Esophagus muscularis mucosa (tissue), 4 donors: Measurements from ENCODE around the gene CCDC9. TPM values are rescaled to one million over a fixed set of nuclear protein-coding genes. Genes with fewer than 3 reads are reported as not detected.

Source experiments
- DNase-seq: peaks from one replicate; pipeline ENCODE4 v3.0.0-alpha.2; 2017; ENCODE audit errors: extremely low spot score
- H3K27ac ChIP-seq, 4 donors: fragments of 200-600 bp; sonication (generic); replicated peaks in 1 of 4; 1 replicate in 3 of 4; 2 replicates in 1 of 4; pipeline ENCODE4 v1.5.1; 2016 to 2019; ENCODE audit warnings: mild to moderate bottlenecking in 1 of 4
- H3K27me3 ChIP-seq, 4 donors: fragments of 200-600 bp; sonication (generic); one replicate each; pipeline versions ENCODE4 v1.5.1 to v1.6.0; 2016 to 2019
- H3K36me3 ChIP-seq, 4 donors: fragments of 200-600 bp; sonication (generic); one replicate each; pipeline ENCODE4 v1.5.1; 2016 to 2019
- H3K4me1 ChIP-seq, 4 donors: fragments of 200-600 bp; sonication (generic); one replicate each; pipeline ENCODE4 v1.5.1; 2016 to 2019
- H3K4me3 ChIP-seq, 4 donors: fragments of 200-600 bp; sonication (generic); 1 replicate in 2 of 4; 2 replicates in 2 of 4; pipeline ENCODE4 v1.5.1; 2016 to 2019; ENCODE audit warnings: mild to moderate bottlenecking in 4 of 4, moderate library complexity in 1 of 4
- H3K9me3 ChIP-seq, 4 donors: fragments of 200-600 bp; sonication (generic); 1 replicate in 3 of 4; 2 replicates in 1 of 4; pipeline ENCODE4 v1.5.1; 2016 to 2019
- CTCF ChIP-seq, 3 experiments: fragments of 200-600 bp in 2 of 3; fragments of 450-650 bp in 1 of 3; sonication (generic) in 2 of 3; IDR thresholded peaks; one replicate each; pipeline ENCODE4 v1.5.1; 2017 to 2019; ENCODE audit warnings: antibody characterized with exemption in 3 of 3, mild to moderate bottlenecking in 2 of 3, moderate library complexity in 1 of 3
- EP300 ChIP-seq: sonication (generic); formaldehyde crosslinking; IDR thresholded peaks from one replicate; pipeline ENCODE4 v1.6.1; 2017; ENCODE audit warnings: antibody characterized with exemption
- POLR2A ChIP-seq: fragments of 450-650 bp; IDR thresholded peaks from one replicate; pipeline ENCODE4 v1.6.1; 2017; ENCODE audit warnings: antibody characterized with exemption, moderate library complexity, mild to moderate bottlenecking, low read depth
- POLR2AphosphoS5 ChIP-seq, 2 donors: sonication (generic); formaldehyde crosslinking; IDR thresholded peaks; one replicate each; pipeline ENCODE4 v1.6.1; 2017; ENCODE audit warnings: antibody characterized with exemption in 2 of 2
- WGBS: methylation state at CpG from one replicate; pipeline ENCODE4 v1.1.5; 2018; 5-methylcytosine and 5-hydroxymethylcytosine counted together
- intact Hi-C: fragments of 100-400 bp; cut with DNase I; formaldehyde crosslinking; loops from one replicate; pipeline ENCODE4 v1.15.1; 2023
- total RNA-seq, 4 donors: library from RNA; depleted of rRNA; stranded (reverse); fragments of >200 nt; gene quantifications; one replicate each; pipeline versions ENCODE4 v1.1.0 to v1.2.1, GENCODE V29; 2016

Gene CCDC9
- total RNA-seq, 4 donors from 2014 or later = 22.4 to 30.6 (median 25.5) TPM

- TF ChIP-seq POLR2A = no peak
- no peak for TF ChIP-seq EP300
- TF ChIP-seq CTCF (IDR thresholded peaks at IDR 0.05) = no peak
- TF ChIP-seq POLR2AphosphoS5 (IDR thresholded peaks at IDR 0.05) = no peak
- no peak overlapping the region for H3K4me3 ChIP-seq
- DNase-seq = no peak
- no peaks in the 10 kb centered on the region for H3K36me3 ChIP-seq
- 98% methylated on average over 3 of the region's 3 CpGs for WGBS
- H3K9me3 ChIP-seq = no peaks in the 10 kb centered on the region
- H3K4me1 ChIP-seq = peaks cover 0 to 21% (median 11%) of the 10 kb centered on the region in 4 donors
- no peak overlapping the region for H3K27ac ChIP-seq
- intact Hi-C loops = no loop called here
- peaks cover 0 to 26% (median 0%) of the 10 kb centered on the region in 4 donors for H3K27me3 ChIP-seq
Observed at GRCh38 chr19:47306303-47306702, 50.0 kb downstream of the CCDC9 start.

- Histone ChIP-seq H3K4me1 (peaks cover 0 to 21% (median 11%) of the 10 kb centered on the region in 4 donors), H3K27ac (no peak overlapping the region), H3K27me3 (peaks cover 0 to 44% (median 0%) of the 10 kb centered on the region in 4 donors), H3K36me3 (no peaks in the 10 kb centered on the region), H3K4me3 (no peak overlapping the region), H3K9me3 (no peaks in the 10 kb centered on the region)
- 36% methylated on average over 6 of the region's 8 CpGs for WGBS
- DNase-seq = no peak
- TF ChIP-seq CTCF (IDR thresholded peaks at IDR 0.05) (no peak), EP300 (no peak), POLR2AphosphoS5 (IDR thresholded peaks at IDR 0.05) (no peak), POLR2A (no peak)
- intact Hi-C loops = no loop called here
Observed at GRCh38 chr19:47309038-47309437, 52.7 kb downstream of the CCDC9 start.

DNA sequence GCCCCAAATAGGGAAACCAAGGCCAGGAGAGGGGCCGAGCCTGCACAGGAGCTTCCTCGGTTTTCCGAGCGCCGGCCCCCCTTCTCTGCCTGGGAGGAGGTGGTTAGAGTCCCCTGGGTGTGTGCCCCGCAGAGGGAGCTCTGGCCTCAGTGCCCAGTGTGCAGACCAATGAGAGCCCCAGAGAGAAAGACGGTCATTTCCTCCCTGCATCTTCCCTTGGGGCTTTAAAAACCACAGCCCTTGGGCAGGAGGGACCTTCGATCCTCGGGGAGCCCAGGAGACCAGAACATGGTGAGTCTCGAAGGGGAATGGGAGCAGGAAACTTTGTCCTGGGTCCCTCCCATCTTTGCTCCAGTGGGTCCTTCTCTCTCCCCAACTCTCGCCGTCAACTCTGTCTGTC lies 53.3 kb downstream of the CCDC9 start, which contains the start of gene C5AR1:
C5AR1 (plus strand) TSS at position 254 of the 400 bp plus-strand sequence; CDS start at position 289, 35 bp downstream.
- peaks cover 0 to 44% (median 0%) of the 10 kb centered on the region in 4 donors for H3K27me3 ChIP-seq
- H3K4me3 ChIP-seq = peak within 1 kb of the TSS; percentile 20 to 37 (median 28)
- H3K9me3 ChIP-seq = no peaks in the 10 kb centered on the region
- DNase-seq = no peak
- peaks cover 0 to 21% (median 11%) of the 10 kb centered on the region in 4 donors for H3K4me1 ChIP-seq
- H3K36me3 ChIP-seq = no peaks in the 10 kb centered on the region
- intact Hi-C loops = no loop called here
- WGBS = 46% methylated on average over 12 of the region's 12 CpGs
- peak within 1 kb of the TSS in 3 of 4 donors; percentile 16 to 49 (median 31) for H3K27ac ChIP-seq
- TF ChIP-seq EP300 (no peak), CTCF (IDR thresholded peaks at IDR 0.05) (no peak), POLR2A (peak; percentile 15), POLR2AphosphoS5 (IDR thresholded peaks at IDR 0.05) (peak in 1 of 2 donors; percentile 61)

DNA sequence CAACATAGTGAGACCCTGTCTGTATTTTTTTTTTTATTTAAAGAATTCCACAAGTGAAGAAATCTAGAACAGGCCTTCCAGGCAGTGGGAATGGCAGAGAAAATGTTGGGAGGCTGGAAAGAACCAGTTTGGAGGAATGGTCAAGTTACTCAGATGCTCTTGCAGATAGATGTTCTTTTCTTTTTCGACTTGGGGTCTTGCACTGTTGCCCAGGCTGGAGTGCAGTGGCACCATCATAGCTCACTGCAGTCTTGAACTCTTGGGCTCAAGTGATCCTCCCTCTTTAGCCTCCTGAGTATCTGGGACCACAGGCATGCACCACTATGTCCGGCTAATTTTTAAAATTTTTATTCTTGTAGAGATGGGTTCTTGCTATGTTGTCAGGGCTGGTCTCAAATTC lies 54.0 kb downstream of the CCDC9 start:
- peaks cover 0 to 17% (median 7%) of the 10 kb centered on the region in 4 donors for H3K4me1 ChIP-seq
- peaks cover 0 to 46% (median 0%) of the 10 kb centered on the region in 4 donors for H3K27me3 ChIP-seq
- H3K4me3 ChIP-seq = peak overlapping the region; percentile 20 to 37 (median 28)
- peak overlapping the region in 3 of 4 donors; percentile 16 to 49 (median 31) for H3K27ac ChIP-seq
- no peak for TF ChIP-seq POLR2AphosphoS5 (IDR thresholded peaks at IDR 0.05)
- no peak for TF ChIP-seq EP300
- no peak for TF ChIP-seq POLR2A
- TF ChIP-seq CTCF (IDR thresholded peaks at IDR 0.05) = no peak
- no peaks in the 10 kb centered on the region for H3K36me3 ChIP-seq
- WGBS = 83% methylated on average over 2 of the region's 2 CpGs
- H3K9me3 ChIP-seq = no peaks in the 10 kb centered on the region
- intact Hi-C loops = no loop called here
- no peak for DNase-seq

DNA sequence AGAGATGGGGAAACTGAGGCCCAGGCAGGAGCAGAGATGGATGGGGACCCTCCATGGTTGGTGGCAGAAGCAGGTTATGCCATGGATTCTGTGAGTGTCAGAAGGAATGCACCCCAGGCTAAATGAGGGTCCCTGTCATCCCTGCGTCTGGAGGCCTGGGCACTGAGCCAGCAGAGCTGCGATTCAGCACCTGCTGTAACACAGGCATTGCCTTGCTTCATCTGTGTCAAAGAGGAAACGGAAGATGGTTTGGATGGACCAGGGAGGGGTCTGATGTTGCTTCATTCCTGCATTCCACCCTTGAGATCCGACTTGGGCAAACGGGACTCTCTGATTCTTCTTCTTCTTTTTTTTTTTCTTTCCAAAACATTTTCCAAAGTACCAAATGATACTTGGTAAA lies 54.5 kb downstream of the CCDC9 start:
- no peak for TF ChIP-seq POLR2A
- peak in 1 of 2 donors; percentile 53 for TF ChIP-seq POLR2AphosphoS5 (IDR thresholded peaks at IDR 0.05)
- no peak for TF ChIP-seq EP300
- TF ChIP-seq CTCF (IDR thresholded peaks at IDR 0.05) = no peak

More for the DNA sequence above, 54.5 kb downstream of the CCDC9 start:
- intact Hi-C loops = no loop called here
- WGBS = 11% methylated on average over 5 of the region's 5 CpGs
- peaks cover 0 to 12% (median 3%) of the 10 kb centered on the region in 4 donors for H3K4me1 ChIP-seq
- H3K4me3 ChIP-seq = peak overlapping the region; percentile 20 to 37 (median 28)
- peaks cover 0 to 51% (median 0%) of the 10 kb centered on the region in 4 donors for H3K27me3 ChIP-seq
- no peak for DNase-seq
- H3K9me3 ChIP-seq = no peaks in the 10 kb centered on the region
- H3K36me3 ChIP-seq = no peaks in the 10 kb centered on the region
- peak overlapping the region in 2 of 4 donors; percentile 31 to 49 for H3K27ac ChIP-seq
